HEK293 (cell line): ENCODE data around the gene DDX20.
A peak's percentile ranks its signal among the peaks of the same experiment; 100 is the strongest.

Experiments
- CTCF ChIP-seq: fragments of 450-650 bp; formaldehyde crosslinking; IDR thresholded peaks from 2 replicates; pipeline ENCODE4 v1.5.1; 2016; ENCODE audit warnings: missing biosample characterization, missing genetic modification characterization
- HIC1 ChIP-seq: fragments of 450-650 bp; formaldehyde crosslinking; IDR thresholded peaks from 2 replicates; pipeline ENCODE4 v1.5.1; 2016; ENCODE audit warnings: missing biosample characterization, missing genetic modification characterization
- KLF10 ChIP-seq: fragments of 450-650 bp; IDR thresholded peaks from 2 replicates; pipeline ENCODE4 v1.5.1; 2018; ENCODE audit warnings: missing biosample characterization, mild to moderate bottlenecking, missing genetic modification characterization
- SP2 ChIP-seq: fragments of 450-650 bp; formaldehyde crosslinking; IDR thresholded peaks from 2 replicates; pipeline ENCODE4 v1.5.1; 2016; ENCODE audit warnings: missing biosample characterization, missing genetic modification characterization
- TRIM28 ChIP-seq: IDR thresholded peaks from 2 replicates; pipeline ENCODE4 v1.6.1; 2011; ENCODE audit warnings: low read length, control low read depth, borderline replicate concordance
- ZBTB7A ChIP-seq: fragments of 450-650 bp; formaldehyde crosslinking; IDR thresholded peaks from 2 replicates; pipeline ENCODE4 v1.5.1; 2016; ENCODE audit warnings: low read depth, missing biosample characterization, missing genetic modification characterization
- ZNF16 ChIP-seq: fragments of 450-650 bp; formaldehyde crosslinking; IDR thresholded peaks from 2 replicates; pipeline ENCODE4 v1.5.1; 2016; ENCODE audit warnings: low read depth, missing biosample characterization, missing genetic modification characterization
- ZNF175 ChIP-seq: fragments of 450-650 bp; formaldehyde crosslinking; IDR thresholded peaks from 2 replicates; pipeline ENCODE4 v1.5.1; 2016; ENCODE audit warnings: missing biosample characterization, missing genetic modification characterization
- ZNF391 ChIP-seq: fragments of 450-650 bp; formaldehyde crosslinking; IDR thresholded peaks from 2 replicates; pipeline ENCODE4 v1.5.1; 2016; ENCODE audit warnings: low read depth, missing biosample characterization, missing genetic modification characterization, borderline replicate concordance
- ZNF404 ChIP-seq: fragments of 450-650 bp; formaldehyde crosslinking; IDR thresholded peaks from 2 replicates; pipeline ENCODE4 v1.5.1; 2017; ENCODE audit warnings: missing biosample characterization, missing genetic modification characterization
- ZNF530 ChIP-seq: fragments of 450-650 bp; formaldehyde crosslinking; IDR thresholded peaks from 2 replicates; pipeline ENCODE4 v1.5.1; 2016; ENCODE audit warnings: low read depth, missing biosample characterization, missing genetic modification characterization
- ZNF558 ChIP-seq: fragments of 450-650 bp; formaldehyde crosslinking; IDR thresholded peaks from 2 replicates; pipeline ENCODE4 v1.5.1; 2016; ENCODE audit warnings: missing biosample characterization, missing genetic modification characterization
- ZNF600 ChIP-seq: fragments of 450-650 bp; formaldehyde crosslinking; IDR thresholded peaks from 2 replicates; pipeline ENCODE4 v1.5.1; 2016; ENCODE audit warnings: missing biosample characterization, missing genetic modification characterization
- ZNF645 ChIP-seq: fragments of 450-650 bp; formaldehyde crosslinking; IDR thresholded peaks from 2 replicates; pipeline ENCODE4; 2016; ENCODE audit warnings: missing biosample characterization, missing genetic modification characterization

GRCh38 chr1:111738436-111739193, 17.1 kb upstream of the DDX20 start:
- TF ChIP-seq ZNF600 (tag by site-specific recombination) (peak; percentile 65), CTCF (no peak), KLF10 (tag by site-specific recombination) (peak; percentile 84), ZNF175 (tag by site-specific recombination) (no peak), HIC1 (no peak; the same call in 1 of the 2 replicates), ZNF645 (tag by site-specific recombination) (no peak), ZNF558 (tag by site-specific recombination) (no peak), SP2 (peak; percentile 76), TRIM28 (no peak), ZBTB7A (tag by site-specific recombination) (0 out of 2 replicates have a peak, but pooled peaks have one; percentile 34), ZNF404 (no peak), ZNF16 (tag by site-specific recombination) (no peak), ZNF391 (tag by site-specific recombination) (peak; percentile 80), ZNF530 (tag by site-specific recombination) (no peak)
